CMK (cell line): ENCODE data around the gene POLR2F.
A peak's percentile ranks its signal among the peaks of the same experiment; 100 is the strongest.
"Not testable (repeated sequence)": the region's sequence is repeated elsewhere in the genome, so short reads cannot be mapped to it uniquely, and the experiment has no call there.

Source experiments
- DNase-seq: peaks from one replicate; pipeline ENCODE4 v3.0.0-alpha.2; 2010; ENCODE audit warnings: low read depth

Gene POLR2F

DNA sequence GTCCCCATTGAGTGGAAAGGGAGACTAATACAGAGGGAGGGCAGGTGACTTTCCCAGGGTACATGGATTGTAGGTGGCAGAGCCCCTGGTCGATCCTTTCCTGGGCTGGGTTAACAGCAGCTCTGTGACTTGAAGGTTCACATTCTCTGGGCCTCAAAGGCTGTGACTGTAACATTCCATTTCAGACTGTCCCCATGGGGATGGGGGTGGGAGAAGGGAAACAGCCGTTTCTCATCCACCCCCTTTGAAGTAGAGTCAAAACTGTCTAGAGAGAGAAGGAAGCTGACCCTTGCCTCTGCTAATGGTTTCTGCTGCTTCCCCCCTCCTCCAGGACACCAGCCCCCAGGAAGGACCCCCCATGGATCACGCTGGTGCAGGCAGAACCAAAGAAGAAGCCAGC is 28.2 kb upstream of the POLR2F start:
- DNase-seq, result no peak

DNA sequence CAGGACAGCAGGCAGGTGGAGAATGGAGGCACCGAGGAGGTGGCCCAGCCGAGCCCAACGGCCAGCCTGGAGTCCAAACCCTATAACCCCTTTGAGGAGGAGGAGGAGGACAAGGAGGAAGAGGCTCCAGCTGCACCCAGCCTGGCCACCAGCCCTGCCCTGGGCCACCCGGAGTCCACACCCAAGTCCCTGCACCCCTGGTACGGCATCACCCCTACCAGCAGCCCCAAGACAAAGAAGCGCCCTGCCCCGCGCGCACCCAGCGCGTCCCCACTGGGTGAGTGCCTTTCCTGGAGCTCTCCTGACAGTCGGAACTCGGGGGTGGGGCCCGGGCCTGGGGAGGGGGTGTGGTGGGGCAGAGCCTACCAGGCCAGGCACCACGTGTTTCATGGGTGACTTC is 27.7 kb upstream of the POLR2F start:
- no peak for DNase-seq

DNA sequence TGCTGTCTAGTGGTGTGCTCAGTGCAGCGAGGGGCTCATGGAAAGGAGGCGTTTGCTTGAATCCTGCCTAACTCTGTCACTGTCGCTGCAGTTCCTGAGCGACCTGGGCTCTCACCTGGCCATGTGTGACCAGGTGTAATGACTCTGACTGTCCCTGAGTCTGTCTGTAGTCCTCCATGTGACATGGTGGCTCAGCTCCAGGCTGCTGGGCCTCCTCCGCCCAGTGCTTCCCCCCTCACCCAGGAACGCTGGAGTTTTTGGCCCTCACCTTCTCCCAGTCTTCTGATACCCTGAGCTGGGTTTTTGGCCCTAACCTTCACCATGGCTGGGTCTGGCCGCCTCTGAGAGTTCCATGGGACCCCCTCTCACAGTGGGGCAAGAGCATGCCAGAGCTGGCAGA is 27.1 kb upstream of the POLR2F start:
- DNase-seq, result no peak

DNA sequence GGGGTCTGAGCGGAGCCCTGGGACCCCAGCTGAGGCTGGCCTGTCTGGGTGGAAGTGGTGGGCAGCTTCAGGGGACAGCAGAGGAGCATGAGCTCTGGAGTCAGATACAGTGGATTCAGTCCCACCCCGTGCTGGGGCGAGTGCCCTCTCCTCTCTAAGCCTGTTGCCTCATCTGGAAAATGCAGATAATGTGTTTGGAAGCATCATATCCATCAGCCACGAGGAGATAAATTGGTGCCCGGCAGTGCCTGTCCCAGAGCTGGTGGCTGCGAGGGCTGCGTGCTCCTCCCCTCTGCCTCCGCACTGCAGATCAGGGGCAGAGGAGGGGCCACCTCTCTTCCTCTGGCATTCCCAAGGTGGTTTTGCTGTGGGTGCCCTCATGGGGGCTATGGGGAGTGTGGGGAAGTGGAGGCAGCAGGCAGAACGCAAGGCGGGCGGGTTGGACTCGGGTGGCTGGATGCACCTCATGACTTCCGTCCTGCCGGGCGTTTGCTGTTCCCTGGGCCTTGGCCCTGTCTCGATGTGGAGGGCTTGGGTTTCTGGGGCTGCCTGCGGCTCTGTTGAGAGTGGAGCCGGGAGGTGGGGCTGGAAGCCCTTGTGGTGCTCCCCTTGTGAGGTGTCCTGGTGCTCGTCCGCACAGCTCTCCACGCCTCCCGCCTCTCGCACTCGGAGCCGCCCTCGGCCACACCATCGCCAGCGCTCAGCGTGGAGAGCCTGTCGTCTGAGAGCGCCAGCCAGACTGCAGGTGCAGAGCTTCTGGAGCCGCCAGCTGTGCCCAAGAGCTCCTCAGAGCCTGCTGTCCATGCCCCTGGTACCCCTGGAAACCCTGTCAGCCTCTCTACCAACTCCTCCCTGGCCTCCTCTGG is 26.5 kb upstream of the POLR2F start:
- no peak for DNase-seq

DNA sequence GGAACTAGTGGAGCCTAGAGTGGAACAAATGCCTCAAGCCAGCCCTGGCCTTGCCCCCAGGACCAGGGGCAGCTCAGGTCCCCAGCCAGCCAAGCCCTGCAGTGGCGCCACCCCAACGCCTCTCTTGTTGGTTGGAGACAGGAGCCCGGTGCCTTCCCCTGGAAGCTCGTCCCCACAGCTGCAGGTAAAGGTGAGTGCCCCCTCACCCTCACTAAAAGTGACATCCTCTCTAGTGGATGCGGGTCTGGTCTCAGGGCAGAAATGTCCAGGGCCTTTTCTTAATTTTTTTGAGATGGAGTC is 25.9 kb upstream of the POLR2F start:
- DNase-seq, result no peak

DNA sequence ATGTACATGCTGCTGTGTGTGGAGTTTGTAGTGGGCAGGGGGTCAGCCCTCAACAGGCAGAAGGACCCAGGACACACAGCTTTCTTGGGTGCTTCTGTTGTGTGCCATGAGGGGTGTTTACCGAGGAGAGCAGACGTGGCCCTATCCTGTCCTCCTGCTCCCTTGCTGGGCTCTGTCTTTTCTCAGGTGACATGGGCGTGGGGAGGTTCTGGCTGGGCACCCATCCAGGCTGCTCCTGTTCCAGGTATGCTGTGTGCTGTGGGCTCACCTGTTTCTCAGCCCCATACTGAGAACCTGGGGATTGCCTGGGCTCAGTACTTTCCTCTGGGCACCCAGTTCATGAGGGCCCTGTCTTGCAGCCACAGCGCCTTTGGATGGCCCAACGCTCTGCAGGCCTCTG is 24.1 kb upstream of the POLR2F start:
- no peak for DNase-seq

DNA sequence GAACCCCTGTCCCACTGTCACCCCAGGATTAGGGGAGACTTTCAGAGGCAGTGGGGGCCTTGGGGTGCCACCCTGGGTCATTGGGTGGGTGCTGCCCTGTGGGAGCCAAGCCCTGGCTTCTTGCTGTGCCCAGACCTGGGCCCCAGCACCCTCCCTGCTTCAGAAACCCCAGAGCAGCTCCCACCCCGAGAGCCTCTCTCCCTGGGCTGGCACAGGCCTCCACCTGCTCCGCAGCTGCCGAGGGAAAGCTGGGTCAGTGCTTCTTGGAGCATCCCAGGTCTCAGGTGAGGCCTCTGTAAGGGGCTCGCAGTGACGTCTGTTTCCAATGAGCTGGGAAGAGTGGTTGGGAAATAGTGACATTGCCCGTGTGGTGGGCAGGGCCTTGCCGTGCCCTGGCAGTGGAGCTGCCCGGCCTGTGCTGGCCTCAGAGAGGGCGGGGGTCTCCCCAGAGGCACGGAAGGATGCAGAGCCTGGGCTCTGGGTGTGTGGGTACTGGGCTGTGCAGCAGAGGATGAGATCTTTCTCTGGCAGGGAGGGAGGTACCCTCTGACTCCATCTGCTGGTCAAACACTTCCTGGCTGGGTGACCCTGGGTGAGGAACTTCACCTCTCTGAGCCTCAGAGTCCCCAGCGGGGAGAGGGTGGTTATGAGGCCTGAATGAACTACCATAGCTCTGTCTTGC is 23.1 kb upstream of the POLR2F start:
- no peak for DNase-seq

DNA sequence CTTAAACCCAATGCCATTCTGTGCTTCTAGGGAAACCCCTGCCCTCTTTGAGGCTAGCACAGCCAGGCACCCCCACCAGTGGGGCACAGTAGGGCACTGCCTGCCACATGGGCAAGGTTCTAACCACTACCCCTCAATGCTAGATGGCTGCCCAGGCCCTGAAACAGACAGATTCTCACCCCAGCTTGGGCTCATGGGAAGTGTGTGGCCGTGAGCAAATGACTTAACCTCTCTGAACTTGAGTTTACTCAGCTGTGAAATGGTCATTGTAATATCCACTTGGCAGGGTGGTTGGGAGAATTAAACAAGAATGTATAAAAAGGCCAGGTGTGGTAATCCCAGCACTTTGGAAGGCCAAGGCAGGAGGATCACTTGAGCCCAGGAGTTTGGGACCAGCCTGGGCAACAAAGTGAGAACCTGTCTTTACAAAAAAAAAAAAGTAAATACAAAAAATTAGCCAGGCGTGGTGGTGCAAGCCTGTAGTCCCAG is 22.5 kb upstream of the POLR2F start:
- DNase-seq, result no peak

- DNase-seq, result no peak
Measured at GRCh38 chr22:37931893-37932389, 21.6 kb upstream of the POLR2F start.

GRCh38 chr22:37932401-37932800 is 21.1 kb upstream of the POLR2F start:
- no peak for DNase-seq

DNA sequence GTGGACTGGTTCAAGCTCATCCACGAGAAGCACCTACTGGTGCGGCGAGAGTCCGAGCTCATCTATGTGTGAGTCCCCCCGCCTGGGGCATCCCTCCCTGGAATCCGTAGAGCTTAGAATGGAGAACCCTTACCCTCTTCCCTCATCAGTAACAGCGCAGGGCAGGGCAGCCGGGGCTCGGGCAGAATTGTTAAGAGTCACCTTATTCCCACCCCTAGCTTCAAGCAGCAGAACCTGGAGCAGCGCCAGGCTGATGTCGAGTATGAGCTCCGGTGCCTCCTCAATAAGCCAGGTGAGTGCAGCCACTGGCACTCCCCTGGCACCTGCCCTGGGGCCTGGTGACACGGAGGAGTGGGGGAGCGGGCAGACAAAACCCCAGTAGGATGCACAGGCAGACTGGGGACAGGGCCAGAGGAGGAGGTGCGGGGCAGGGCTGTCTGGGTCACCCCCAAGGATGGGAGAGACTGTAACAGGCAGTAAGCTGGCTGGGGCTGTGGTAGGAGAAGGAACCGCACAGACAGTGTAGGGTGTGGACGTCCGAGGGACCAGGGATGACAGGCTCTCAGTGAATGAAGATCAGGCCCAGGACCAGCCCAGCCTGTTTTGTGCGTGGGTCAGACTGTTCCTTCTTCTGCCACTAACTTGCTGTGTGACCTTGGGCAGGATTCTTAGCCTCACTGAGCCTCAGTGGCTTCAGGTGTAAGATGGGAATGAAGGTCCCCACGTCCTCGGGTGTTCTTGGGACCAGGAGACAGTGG is 20.5 kb upstream of the POLR2F start:
- DNase-seq, result no peak

DNA sequence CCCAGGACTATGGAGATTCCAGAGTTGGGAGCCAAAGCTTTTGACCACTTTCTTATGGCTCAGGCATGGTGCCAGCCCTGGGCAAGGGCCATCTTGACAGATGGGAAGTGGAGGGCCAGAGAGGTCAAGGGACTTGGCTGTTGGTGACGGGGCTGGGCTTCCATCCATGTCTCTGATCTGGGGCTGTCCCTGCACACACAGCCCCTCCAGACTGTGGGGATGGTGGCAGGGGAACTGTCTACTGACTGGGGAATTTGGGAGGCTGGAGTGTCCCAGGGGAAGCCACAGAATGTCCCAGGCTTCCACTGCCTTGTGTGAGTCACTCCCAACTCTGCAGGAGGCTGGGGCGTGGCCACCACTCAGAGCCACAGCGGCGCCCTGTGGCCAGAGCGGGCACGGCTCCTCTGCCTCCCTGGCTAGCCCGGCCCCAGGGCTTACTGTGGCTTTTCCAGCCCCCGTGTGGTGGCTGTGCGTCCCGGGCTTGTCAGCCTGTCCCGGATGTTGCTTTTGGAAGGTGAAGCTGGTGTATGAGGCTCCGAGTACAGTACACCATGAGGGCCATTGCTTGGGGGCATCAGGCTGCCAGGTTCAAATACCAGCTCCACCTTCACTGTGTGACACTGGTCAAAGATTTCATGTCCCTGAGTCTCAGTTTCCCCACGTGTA is 19.7 kb upstream of the POLR2F start:
- peak; percentile 75 for DNase-seq

- no peak for DNase-seq
Measured at GRCh38 chr22:37940698-37941376, 12.7 kb upstream of the POLR2F start.

- no peak for DNase-seq
Measured at GRCh38 chr22:37942133-37942532, 11.4 kb upstream of the POLR2F start.

- DNase-seq, result no peak
Measured at GRCh38 chr22:37943136-37943824, 10.2 kb upstream of the POLR2F start.

DNA sequence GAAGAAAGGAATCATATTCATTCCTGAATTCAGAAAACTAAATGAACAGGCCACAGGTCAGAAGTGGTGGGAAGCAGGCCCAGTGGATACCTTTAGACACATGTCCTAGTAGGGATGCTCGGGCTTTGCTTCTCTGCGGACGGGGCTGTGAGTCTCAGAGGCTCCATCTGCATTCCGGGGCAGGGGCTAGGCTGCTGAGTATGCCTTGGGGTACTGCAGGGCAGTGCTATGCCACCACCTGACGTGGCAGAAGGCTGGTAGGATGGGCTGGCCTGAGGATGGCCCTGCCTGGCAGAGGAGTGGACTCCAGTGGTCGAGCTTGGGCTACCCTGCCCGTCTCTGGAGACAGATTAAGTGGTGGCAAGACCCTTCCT is 9.7 kb upstream of the POLR2F start:
- DNase-seq, result no peak

- not testable (repeated sequence) for DNase-seq
Measured at GRCh38 chr22:37944423-37944822, 9.1 kb upstream of the POLR2F start.

DNA sequence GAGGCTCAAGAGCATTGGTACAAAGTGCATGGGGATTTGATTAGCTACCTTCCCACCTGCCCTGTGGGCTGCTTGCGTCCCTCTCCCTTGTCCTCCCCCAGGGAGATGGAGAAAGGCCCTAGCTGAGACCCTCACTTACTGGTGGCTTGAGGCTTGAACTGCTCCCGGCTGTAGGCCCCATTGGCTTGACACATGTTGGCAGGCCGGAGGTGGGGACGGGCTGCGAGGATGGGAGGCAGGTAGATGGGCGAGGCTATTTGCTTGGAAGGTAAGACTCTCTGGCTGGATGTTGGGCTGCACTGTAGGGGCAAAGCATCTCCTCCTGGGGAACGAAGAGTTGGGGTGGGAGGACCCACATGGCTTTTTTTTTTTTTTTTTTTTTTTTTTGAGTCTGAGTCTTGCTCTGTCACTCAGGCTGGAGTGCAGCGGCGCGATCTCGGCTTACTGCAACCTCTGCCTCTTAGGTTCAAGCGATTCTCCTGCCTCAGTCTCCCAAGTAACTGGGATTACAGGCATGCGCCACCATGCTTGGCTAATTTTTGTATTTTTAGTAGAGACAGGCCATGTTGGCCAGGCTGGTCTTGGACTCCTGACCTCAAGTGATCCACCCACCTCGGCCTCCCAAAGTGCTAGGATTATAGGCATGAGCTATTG is 6.2 kb upstream of the POLR2F start:
- not testable (repeated sequence) for DNase-seq

DNA sequence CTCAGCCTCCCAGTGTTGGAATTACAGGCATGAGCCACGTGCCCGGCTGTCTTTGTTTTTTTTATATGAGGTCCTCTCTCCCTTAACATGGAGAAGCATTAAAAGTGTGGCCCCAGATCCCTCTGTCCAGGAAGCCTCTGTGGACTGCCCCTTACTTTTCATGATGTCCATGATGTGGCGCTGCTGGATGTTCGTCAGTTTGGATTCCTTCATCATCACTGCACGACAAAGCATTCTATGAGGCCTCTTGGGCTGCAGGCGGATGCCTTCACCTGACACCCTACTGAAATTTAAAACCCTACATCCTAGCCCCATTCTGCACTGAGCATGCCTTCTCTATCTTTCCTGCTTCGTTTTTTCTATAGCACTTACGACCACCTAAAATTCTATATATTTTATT is 2.2 kb upstream of the POLR2F start:
- DNase-seq, result no peak

DNA sequence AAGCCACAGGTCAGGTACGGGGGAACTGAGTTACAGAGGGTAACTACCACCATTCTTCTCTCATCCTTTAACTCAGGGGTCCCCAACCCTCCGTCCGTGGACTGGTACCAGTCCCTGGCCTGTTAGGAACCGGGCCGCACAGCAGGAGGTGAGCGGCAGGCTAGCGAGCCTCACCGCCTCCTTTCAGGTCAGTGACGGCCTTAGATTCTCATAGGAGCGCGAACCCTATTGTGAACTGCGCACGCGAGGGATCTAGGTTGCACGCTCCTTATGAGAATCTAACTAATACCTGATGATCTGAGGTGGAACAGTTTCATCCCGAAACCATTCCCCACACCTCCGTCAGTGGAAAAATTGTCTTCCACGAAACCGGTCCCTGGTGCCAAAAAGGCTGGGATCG is 870 bp upstream of the POLR2F start:
- DNase-seq, result not testable (repeated sequence)

GRCh38 chr22:37953062-37953436 is 450 bp upstream of the POLR2F start:
- DNase-seq, result no peak
